GM04503 (cell line): ENCODE results near the gene FNDC8.
"Not testable (repeated sequence)": the region's sequence is repeated elsewhere in the genome, so short reads cannot be mapped to it uniquely, and the experiment has no call there.

Experiments used
- DNase-seq: peaks from one replicate; pipeline ENCODE4 v3.0.0-alpha.2; 2012; ENCODE audit warnings: low read depth

Gene FNDC8

GRCh38 chr17:35171834-35172233, 50.4 kb downstream of the FNDC8 start:
- no peak for DNase-seq

- DNase-seq: not testable (repeated sequence)
These were observed 50.9 kb downstream of the FNDC8 start for GRCh38 chr17:35172321-35172720.

- no peak for DNase-seq
These were observed 53.5 kb downstream of the FNDC8 start for GRCh38 chr17:35174835-35175334.

- DNase-seq: no peak
These were observed 54.4 kb downstream of the FNDC8 start for GRCh38 chr17:35175638-35176415.

- no peak for DNase-seq
These were observed 55.5 kb downstream of the FNDC8 start for GRCh38 chr17:35176897-35177296.

- not testable (repeated sequence) for DNase-seq
These were observed 58.0 kb downstream of the FNDC8 start for GRCh38 chr17:35179379-35179778.
